NCI-H748 treated with DMSO at 0.1 percent for 48 hours (cell line): ENCODE data around the gene HOXC4.

ENCODE experiments used
- DNase-seq: peaks from one replicate; lab custom pipeline; 2025; lab: John Stamatoyannopoulos, UW

Gene HOXC4

GRCh38 chr12:54016051-54016450, 37.6 kb upstream of the HOXC4 start:
- no peak for DNase-seq

GRCh38 chr12:54016478-54016964, 37.1 kb upstream of the HOXC4 start:
- DNase-seq = peak; percentile 80

DNA sequence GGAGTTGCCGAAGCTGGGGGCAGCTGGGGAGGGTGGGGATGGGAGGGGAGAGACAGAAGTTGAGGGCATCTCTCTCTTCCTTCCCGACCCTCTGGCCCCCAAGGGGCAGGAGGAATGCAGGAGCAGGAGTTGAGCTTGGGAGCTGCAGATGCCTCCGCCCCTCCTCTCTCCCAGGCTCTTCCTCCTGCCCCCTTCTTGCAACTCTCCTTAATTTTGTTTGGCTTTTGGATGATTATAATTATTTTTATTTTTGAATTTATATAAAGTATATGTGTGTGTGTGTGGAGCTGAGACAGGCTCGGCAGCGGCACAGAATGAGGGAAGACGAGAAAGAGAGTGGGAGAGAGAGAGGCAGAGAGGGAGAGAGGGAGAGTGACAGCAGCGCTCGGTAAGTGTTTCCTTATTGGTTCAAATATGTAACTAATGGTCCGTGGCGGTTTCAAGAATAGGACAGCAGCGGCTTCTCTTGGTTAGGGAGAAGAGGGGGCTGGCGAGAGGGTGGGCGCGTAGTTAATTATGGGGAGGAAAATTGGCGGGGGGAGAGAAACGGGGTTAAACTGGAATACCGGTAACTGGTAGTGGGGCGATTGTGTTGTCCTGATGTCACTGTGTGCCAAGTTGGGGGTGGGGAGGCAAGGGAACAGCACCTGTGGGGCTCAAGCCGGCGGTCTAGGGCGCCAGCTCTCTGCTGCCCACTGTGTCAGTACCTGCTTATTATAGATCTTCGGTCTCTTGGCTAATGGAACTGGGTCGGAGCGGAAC, 36.4 kb upstream of the HOXC4 start:
- peak; percentile 92 for DNase-seq

DNA sequence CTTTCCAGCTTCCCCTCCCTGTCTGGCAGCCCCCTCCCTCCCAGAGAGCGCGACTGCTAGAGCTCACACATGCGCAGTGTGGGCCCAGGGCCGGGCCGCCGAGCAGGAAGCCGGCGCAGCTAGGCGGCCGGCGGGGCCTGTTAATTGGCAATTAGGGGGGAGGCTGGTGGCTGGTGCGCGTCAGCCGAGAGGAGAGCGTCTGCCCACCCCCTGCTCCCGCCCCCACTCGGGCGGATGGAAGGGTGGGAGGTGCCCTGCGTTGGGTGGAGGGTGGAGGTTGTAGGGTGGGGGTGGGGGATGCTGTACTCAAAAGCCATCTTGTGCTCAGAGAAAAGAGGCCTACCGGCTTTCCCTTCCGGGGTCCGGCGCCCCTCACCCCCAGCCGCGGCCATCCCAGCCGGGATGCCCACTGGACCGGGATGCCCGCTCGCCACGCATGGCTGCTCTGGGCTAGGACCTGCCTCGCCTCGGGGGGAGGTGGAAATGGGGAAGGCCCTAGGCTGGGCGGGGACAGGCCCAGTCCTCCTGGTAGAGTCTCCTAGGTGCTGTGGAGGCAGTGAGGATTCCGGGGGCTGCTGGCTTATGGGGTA, 35.7 kb upstream of the HOXC4 start:
- peak; percentile 92 for DNase-seq

GRCh38 chr12:54018468-54018984, 35.1 kb upstream of the HOXC4 start:
- DNase-seq = no peak

GRCh38 chr12:54019091-54019811, 34.4 kb upstream of the HOXC4 start:
- no peak for DNase-seq

DNA sequence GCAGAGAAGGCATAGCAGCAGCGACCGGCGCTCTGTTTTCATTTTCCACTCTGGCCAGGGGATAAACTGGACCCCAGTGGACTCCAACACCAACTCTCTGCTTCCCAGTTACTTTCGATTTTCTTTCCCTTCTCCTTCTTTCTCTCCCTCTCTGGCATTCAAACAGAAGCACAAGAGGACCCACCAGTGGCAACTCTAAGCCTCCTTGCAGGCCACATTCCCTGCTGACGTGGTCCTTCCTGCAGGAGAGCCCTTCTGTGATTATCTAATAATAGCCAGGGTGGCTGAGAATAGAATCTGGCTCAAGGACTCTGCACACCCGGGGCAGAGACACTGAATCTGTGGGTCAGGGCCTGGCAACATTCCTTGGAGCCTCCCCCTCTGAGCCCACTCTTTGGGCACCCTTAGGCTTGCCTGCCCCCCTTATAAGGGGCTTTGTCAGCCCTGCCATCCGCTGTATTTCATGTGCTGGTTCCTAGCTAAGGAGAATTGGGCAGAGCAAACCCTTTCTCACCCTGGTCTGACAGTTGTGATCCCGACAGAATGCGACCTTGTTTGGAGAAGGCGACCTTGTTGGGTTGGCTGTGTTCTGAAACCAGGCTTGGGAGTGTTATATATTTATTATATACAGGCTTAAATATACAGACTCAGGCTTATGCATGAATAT, 33.6 kb upstream of the HOXC4 start:
- DNase-seq = no peak

DNA sequence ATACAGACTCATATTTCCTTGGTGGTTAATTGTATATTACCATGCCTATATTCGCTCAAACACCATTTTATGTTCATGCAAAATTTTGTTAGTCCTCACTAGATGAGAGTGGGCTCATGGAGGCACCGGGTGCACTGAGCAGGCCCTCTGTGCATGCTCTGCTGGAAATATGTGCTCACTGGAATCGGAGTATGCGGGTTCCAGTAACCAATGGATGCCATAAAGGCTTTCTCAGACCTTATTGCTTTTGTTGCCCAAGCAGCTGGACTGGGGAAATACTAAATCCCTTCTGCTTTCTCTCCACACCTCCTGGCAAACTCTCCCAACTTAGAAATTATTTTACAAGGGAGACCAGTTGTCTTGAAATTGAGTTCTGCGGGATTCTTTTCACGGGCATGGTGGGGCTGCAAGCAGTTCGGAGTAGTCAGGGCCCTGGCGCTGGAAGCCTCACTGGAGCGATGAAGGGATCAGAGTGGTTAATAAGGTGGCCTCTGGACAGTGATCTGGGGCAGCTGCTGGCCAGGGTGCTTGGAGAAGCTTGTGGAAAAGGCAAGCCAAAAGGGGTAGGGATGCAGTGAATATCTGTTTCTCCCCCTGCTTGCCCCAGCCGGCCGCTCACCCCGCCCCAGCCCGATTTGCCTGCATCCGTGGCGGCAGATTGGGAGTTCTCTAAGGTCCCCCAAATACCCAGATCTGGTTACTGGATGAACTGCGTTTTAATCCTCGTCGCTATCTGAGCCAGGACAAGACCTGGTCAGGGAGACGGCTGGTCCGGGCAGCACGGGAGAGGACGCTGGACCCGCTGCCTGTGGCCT, 32.8 kb upstream of the HOXC4 start:
- no peak for DNase-seq

DNA sequence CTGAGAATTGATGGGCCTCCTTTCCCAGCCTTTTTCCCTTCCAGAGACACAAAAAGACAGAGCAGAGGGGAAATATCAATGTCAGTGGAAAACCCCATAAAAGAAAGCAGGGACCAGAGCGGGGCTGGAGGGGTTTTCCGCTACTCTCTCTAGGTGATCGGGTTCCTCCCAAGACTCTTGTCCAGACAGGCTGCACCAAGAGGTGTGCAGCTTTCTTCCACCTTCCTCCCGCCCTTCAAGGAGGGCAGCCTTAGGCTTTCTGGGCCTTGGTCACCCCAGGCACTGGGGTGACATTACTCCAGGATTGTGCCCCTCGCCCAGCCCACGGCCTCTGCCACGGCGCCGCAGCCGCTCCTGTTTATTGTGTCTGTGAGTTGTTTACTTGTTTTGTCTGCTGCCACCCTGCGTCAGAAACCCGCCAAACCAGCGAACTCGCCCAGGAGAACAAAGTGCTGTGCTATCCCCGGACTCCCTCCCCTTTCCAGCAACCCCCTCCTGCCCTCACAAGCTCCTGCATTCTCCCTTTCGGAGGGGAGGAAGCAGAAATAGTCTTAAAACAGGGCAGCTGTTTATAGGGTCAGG, 32.1 kb upstream of the HOXC4 start:
- DNase-seq = no peak

DNA sequence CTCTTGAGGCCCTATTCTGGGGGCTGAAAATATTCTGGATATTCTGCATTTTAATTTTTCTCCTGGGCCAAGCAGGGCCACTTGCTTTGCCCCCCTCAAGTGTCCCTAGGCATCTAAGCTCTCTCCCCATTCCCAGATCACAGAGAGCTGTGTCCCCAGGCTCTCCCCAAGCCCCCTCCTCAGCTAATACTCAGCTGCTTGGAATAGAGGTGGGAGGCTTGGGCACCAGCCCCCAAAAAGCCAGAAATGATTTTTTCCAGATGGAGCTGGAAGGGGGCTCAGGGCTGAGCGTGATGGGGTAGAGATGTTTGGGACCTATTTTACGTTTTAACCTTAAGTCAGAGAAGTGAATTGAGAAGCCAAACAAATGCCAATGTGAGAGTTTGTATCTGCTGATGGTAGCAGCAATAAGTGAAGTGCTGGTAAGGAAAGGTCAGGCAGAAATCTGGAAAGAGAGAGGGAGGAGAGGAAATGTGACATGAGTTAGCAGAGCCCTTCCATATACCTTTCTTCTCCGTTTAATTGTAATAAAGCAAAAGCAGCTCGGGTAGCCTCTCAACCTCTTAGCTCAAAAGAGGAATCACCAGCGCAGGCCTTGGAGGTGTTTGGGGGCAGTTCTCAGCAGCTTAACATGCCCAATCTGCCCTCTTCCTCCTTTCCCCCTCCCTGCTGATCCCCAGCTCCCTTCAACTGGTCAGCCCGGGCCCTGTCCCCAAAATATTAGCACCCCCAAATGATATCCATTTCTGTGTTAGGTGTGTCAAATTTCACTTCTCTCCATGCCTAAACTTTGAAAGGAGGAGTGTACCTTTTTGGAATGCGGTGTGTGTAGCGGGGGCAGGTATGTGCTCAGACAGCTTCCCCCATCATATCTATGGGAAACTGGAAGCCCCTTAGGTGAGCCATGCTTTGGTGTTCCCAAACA, 30.4 kb upstream of the HOXC4 start:
- no peak for DNase-seq

DNA sequence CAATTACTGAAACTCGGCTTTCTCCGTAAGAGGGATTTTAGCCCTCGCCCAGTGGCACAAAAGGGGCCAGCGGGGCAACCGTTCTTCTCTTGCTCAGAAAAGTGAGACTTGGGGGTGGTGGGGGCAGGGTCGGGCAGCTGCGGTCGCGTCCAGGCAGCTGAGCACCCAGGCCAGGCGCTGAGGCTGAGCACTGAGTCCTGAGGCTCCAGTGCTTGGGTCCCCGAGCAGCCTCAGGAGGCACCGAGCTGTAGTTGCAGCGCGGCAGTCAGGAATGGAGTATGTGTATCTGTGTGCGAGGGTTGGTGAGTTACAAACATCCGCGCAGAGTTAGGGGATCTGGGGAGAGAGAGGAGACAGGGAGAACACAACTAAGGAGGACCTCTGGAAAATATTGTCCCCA, 29.5 kb upstream of the HOXC4 start:
- DNase-seq = no peak

DNA sequence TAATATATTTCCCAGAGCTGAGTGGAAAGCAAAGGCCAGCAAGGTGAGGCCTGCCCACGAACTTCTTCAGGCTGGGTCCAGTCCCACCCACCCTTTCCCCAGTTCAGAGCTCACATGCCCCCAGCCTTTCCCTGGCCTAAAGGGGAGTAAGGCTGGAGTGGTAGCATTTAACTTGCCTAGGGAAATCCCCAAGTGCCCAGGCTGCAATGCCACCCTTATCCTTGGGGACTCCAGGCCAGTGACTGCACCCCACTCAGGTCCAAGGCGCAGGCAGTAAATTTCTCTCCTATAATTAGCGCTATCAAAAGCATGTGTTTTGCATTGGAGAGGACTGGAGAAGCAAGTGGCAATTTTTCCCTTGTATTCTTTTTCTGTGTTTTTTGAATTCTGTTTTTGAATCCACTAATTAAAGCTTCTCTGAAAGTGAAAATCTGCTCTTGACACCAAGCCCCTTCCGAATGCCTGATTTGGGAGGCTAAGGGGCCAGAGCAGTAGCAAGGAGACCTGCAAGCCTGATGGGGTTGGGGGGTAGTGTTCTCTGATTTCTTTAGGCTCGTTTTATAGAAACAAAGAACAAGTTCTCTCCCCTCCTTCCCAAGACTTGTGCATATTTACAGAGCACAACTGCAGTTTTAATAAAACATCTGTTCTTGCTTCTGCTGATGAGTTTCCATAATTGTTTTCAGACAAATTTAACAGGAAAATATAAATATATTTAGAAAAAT, 28.9 kb upstream of the HOXC4 start:
- no peak for DNase-seq

DNA sequence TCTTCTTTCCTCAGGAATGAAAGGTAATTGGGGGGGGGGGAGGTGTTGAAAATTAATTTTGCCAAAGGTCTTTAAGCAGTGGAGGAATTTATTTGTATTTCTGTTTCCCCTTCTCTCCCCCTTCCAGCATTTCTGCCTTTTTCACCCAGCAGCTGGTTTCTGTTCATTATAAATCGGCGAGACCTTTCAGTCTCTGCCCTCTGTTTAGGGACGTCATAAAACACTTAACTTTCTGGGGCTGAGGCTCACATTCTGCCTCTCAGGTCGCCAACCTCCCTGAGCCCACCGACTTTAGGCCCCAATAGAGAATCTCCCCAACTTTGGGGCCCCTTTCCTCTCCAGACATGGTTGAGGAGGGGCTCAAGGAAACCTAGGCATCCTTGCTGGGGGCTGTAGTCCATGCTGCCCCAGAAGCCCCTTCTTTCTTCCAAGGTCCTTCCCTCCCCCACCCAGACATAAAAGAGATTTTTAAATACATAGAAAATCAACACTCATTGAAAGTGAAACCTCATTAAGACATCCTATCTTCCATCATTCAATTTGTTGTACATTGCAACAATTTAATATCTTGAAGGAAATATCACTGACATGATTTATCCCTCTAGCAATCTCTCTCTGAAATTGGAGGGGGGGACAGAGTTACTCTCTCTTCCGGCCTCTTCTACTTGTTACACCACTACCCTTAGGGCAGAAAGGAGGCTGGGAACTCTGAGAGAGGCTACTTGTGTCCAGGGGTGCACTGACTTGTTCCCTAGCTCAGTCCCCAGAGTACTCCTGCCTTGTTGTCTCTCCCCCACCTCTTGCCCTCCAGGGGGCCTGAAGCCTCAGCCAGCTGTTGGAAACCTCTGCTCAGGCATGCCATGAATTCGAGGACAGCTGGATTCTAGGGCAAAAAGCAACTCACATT, 27.9 kb upstream of the HOXC4 start:
- DNase-seq = no peak

DNA sequence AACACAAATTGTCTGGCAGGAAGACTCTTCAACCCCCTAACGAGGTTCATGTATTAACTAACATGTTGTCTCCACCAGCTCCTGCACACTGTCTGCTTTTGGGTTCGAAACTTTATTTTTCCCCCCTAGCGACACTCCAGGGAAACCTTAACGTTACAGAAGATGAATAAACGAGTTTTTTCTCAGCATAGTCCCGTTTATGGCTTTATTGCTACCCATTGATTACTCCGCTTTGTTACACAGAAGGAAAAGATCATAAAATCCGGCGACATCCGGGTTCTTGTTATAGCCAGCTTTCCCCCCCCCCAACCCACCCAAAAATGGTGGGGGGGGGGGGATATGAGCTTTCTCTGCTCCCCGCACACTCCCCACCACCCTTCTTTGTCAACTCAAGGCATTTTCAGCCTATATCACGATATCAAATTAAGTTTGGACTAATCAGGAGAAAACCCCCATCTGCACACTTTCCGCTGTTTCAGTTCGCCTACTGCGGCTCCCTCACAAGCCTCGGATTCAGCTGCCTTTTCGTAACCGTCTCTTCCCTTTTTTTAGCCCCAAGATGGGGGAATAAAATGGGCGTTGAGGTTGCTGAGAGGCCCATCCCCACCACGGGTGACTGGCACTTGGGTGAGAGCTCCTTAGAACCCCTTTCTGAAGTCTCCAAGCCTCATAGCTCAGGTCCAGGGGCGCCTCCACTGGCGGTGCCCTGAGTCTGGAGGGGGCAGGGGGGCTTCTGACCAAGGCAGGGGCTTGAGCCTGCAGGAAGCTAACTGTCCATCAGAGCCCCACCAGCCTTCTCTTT, 26.8 kb upstream of the HOXC4 start:
- no peak for DNase-seq

DNA sequence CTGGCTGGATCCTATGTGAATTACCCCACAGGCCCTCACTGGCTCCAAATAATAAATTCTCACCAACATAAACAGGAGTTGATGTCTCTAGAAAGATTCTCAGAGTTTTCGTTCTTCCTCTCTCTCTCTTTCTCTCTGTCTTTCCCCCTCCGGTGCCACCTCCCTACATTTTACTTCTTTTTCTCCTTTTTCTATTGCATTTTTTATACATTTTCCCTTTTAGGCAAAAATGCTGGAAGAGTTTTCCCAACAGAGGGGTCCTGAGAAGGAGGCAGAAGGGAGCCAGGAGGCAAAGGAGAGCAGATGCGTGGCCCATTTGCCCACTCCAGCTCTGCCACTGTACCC, 26.2 kb upstream of the HOXC4 start:
- DNase-seq = no peak

GRCh38 chr12:54028314-54029201, 25.1 kb upstream of the HOXC4 start, which contains the start of gene HOXC6:
HOXC6 (plus strand) TSS chr12:54028440; CDS start chr12:54028522, 82 bp downstream.
- DNase-seq = peak; percentile 44
